ENCODE data around the gene CST7. TPM values are rescaled to one million over a fixed set of nuclear protein-coding genes. Genes with fewer than 3 reads are reported as not detected.

The CST7 gene
- polyA plus RNA-seq, 1 experiment, result not detected

GRCh38 chr20:24936526-24937407 is 12.3 kb upstream of the CST7 start:
- CTCF ChIA-PET, result no interaction called here
- H3K4me3 ChIP-seq (ENCODE audit: low read depth, low read length), result no peak overlapping the region
- no peaks in the 10 kb centered on the region for H3K36me3 ChIP-seq (ENCODE audit: control insufficient read depth, insufficient read depth, low read length)
- H3K27me3 ChIP-seq (ENCODE audit: control insufficient read depth, insufficient read depth, low read length), result no peaks in the 10 kb centered on the region; the same call in 1 of the 2 replicates
- no peak for TF ChIP-seq CTCF (IDR thresholded peaks at IDR 0.05; ENCODE audit: insufficient read depth, low read depth, low read length)
- no peak for DNase-seq (ENCODE audit: low read depth)
- POLR2A ChIA-PET, result no interaction called here

- no peak for DNase-seq (ENCODE audit: low read depth)
- no peaks in the 10 kb centered on the region; the same call in 1 of the 2 replicates for H3K27me3 ChIP-seq (ENCODE audit: control insufficient read depth, insufficient read depth, low read length)
- ChIA-PET CTCF (no interaction called here), POLR2A (no interaction called here)
- H3K36me3 ChIP-seq (ENCODE audit: control insufficient read depth, insufficient read depth, low read length), result no peaks in the 10 kb centered on the region
- no peak overlapping the region for H3K4me3 ChIP-seq (ENCODE audit: low read depth, low read length)
- TF ChIP-seq CTCF (IDR thresholded peaks at IDR 0.05; ENCODE audit: insufficient read depth, low read depth, low read length), result no peak
Measured at GRCh38 chr20:24937579-24937978, 11.5 kb upstream of the CST7 start.

- no peak overlapping the region for H3K4me3 ChIP-seq (ENCODE audit: low read depth, low read length)
- no peaks in the 10 kb centered on the region; the same call in 1 of the 2 replicates for H3K27me3 ChIP-seq (ENCODE audit: control insufficient read depth, insufficient read depth, low read length)
- no peak for DNase-seq (ENCODE audit: low read depth)
- no peaks in the 10 kb centered on the region for H3K36me3 ChIP-seq (ENCODE audit: control insufficient read depth, insufficient read depth, low read length)
- TF ChIP-seq CTCF (IDR thresholded peaks at IDR 0.05; ENCODE audit: insufficient read depth, low read depth, low read length), result no peak
- ChIA-PET CTCF (no interaction called here), POLR2A (no interaction called here)
Measured at GRCh38 chr20:24938498-24938897, 10.6 kb upstream of the CST7 start.

- Histone ChIP-seq H3K4me3 (ENCODE audit: low read depth, low read length) (no peak overlapping the region), H3K36me3 (ENCODE audit: control insufficient read depth, insufficient read depth, low read length) (no peaks in the 10 kb centered on the region), H3K27me3 (ENCODE audit: control insufficient read depth, insufficient read depth, low read length) (no peaks in the 10 kb centered on the region; the same call in 1 of the 2 replicates)
- no peak for TF ChIP-seq CTCF (IDR thresholded peaks at IDR 0.05; ENCODE audit: insufficient read depth, low read depth, low read length)
- no peak for DNase-seq (ENCODE audit: low read depth)
- ChIA-PET POLR2A (no interaction called here), CTCF (no interaction called here)
Measured at GRCh38 chr20:24939036-24939435, 10.0 kb upstream of the CST7 start.

GRCh38 chr20:24942679-24943078 is 6.4 kb upstream of the CST7 start:
- ChIA-PET POLR2A (no interaction called here), CTCF (interaction anchor here (3.0 kb wide), 1 partner anchor 11 kb away, joined by 10 read pairs; no protein-coding TSS in a partner anchor)
- Histone ChIP-seq H3K27me3 (ENCODE audit: control insufficient read depth, insufficient read depth, low read length) (no peaks in the 10 kb centered on the region; the same call in 1 of the 2 replicates), H3K36me3 (ENCODE audit: control insufficient read depth, insufficient read depth, low read length) (no peaks in the 10 kb centered on the region), H3K4me3 (ENCODE audit: low read depth, low read length) (no peak overlapping the region)
- DNase-seq (ENCODE audit: low read depth), result no peak
- no peak for TF ChIP-seq CTCF (IDR thresholded peaks at IDR 0.05; ENCODE audit: insufficient read depth, low read depth, low read length)

All from BJ (cell line).